ENCODE measurements around the gene AKAP11. TPM values are rescaled to one million over a fixed set of nuclear protein-coding genes. Genes with fewer than 3 reads are reported as not detected.

The AKAP11 gene
- total RNA-seq, 2 donors from 2014 or later = 20.8 to 36.1 TPM

GRCh38 chr13:42333613-42334328, 61.8 kb downstream of the AKAP11 start:
- H3K36me3 ChIP-seq = no peaks in the 10 kb centered on the region
- no peaks in the 10 kb centered on the region for H3K4me1 ChIP-seq (replicated peaks)
- DNase-seq (ENCODE audit: low spot score) = no peak
- H3K9me3 ChIP-seq = no peaks in the 10 kb centered on the region
- H3K27me3 ChIP-seq (replicated peaks; ENCODE audit: insufficient read depth) = no peaks in the 10 kb centered on the region
- H3K27ac ChIP-seq = no peak overlapping the region
- WGBS = 67% methylated on average over 12 of the region's 12 CpGs
- intact Hi-C loops (cut with DNase I) = no loop called here
- TF ChIP-seq CTCF (IDR thresholded peaks at IDR 0.05) (peak in 1 of 4 experiments; percentile 20), POLR2AphosphoS5 (IDR thresholded peaks at IDR 0.05) (no peak), POLR2A (IDR thresholded peaks at IDR 0.05) (no peak)
- H3K4me3 ChIP-seq = no peak overlapping the region

GRCh38 chr13:42334329-42334706, 62.4 kb downstream of the AKAP11 start:
- H3K27ac ChIP-seq = no peak overlapping the region
- intact Hi-C loops (cut with DNase I) = no loop called here
- whole genome bisulfite sequencing = 48% methylated on average over 6 of the region's 6 CpGs
- no peak overlapping the region for H3K4me3 ChIP-seq
- DNase-seq (ENCODE audit: low spot score) = no peak
- no peak for TF ChIP-seq CTCF (IDR thresholded peaks at IDR 0.05)
- TF ChIP-seq POLR2A (IDR thresholded peaks at IDR 0.05) = no peak
- TF ChIP-seq POLR2AphosphoS5 (IDR thresholded peaks at IDR 0.05) = no peak
- no peaks in the 10 kb centered on the region for H3K27me3 ChIP-seq (replicated peaks; ENCODE audit: insufficient read depth)
- H3K4me1 ChIP-seq (replicated peaks) = no peaks in the 10 kb centered on the region
- H3K9me3 ChIP-seq = no peaks in the 10 kb centered on the region
- H3K36me3 ChIP-seq = no peaks in the 10 kb centered on the region

- no peaks in the 10 kb centered on the region for H3K4me1 ChIP-seq (replicated peaks)
- no peaks in the 10 kb centered on the region for H3K9me3 ChIP-seq
- WGBS = 73% methylated on average over 7 of the region's 7 CpGs
- H3K27me3 ChIP-seq (replicated peaks; ENCODE audit: insufficient read depth) = no peaks in the 10 kb centered on the region
- TF ChIP-seq CTCF (IDR thresholded peaks at IDR 0.05) (no peak), POLR2A (IDR thresholded peaks at IDR 0.05) (no peak), POLR2AphosphoS5 (IDR thresholded peaks at IDR 0.05) (no peak)
- DNase-seq (ENCODE audit: low spot score) = no peak
- intact Hi-C loops (cut with DNase I) = no loop called here
- no peak overlapping the region for H3K4me3 ChIP-seq
- H3K27ac ChIP-seq = no peak overlapping the region
- H3K36me3 ChIP-seq = no peaks in the 10 kb centered on the region
Measured at GRCh38 chr13:42337808-42338600, 66.1 kb downstream of the AKAP11 start.

- H3K36me3 ChIP-seq = no peaks in the 10 kb centered on the region
- H3K27me3 ChIP-seq (replicated peaks; ENCODE audit: insufficient read depth) = no peaks in the 10 kb centered on the region
- 85% methylated on average over 3 of the region's 3 CpGs for WGBS
- intact Hi-C loops (cut with DNase I) = no loop called here
- TF ChIP-seq POLR2AphosphoS5 (IDR thresholded peaks at IDR 0.05) (no peak), POLR2A (IDR thresholded peaks at IDR 0.05) (no peak), CTCF (IDR thresholded peaks at IDR 0.05) (no peak)
- DNase-seq (ENCODE audit: low spot score) = no peak
- H3K4me3 ChIP-seq = no peak overlapping the region
- no peaks in the 10 kb centered on the region for H3K4me1 ChIP-seq (replicated peaks)
- no peaks in the 10 kb centered on the region for H3K9me3 ChIP-seq
- H3K27ac ChIP-seq = no peak overlapping the region
Measured at GRCh38 chr13:42345367-42345766, 73.4 kb downstream of the AKAP11 start.
